Breast epithelium (tissue), 4 donors: Measurements from ENCODE around the gene PMP22. TPM values are rescaled to one million over a fixed set of nuclear protein-coding genes. Genes with fewer than 3 reads are reported as not detected.

Experiments used
- DNase-seq, 2 donors: peaks; one replicate each; pipeline ENCODE4 v3.0.0-alpha.2; 2019; ENCODE audit warnings: low spot score in 2 of 2
- H3K27ac ChIP-seq, 2 donors: fragments of 200-600 bp; sonication (generic) in 1 of 2; one replicate each; pipeline ENCODE4 v1.5.1; 2016 to 2019; ENCODE audit warnings: mild to moderate bottlenecking in 1 of 2
- H3K27me3 ChIP-seq, 2 donors: fragments of 200-600 bp; sonication (generic) in 1 of 2; one replicate each; pipeline versions ENCODE4 v1.5.1 to v1.6.0; 2017 to 2019; ENCODE audit warnings: control low read depth in 1 of 2, mild to moderate bottlenecking in 1 of 2
- H3K36me3 ChIP-seq: fragments of 200-600 bp; one replicate; pipeline ENCODE4 v1.5.1; 2019
- H3K4me1 ChIP-seq, 2 donors: fragments of 200-600 bp; sonication (generic); one replicate each; pipeline ENCODE4 v1.5.1; 2016 to 2019; ENCODE audit warnings: control low read depth in 1 of 2
- H3K4me3 ChIP-seq, 3 donors: fragments of 200-600 bp; sonication (generic); 1 replicate in 2 of 3; 2 replicates in 1 of 3; pipeline ENCODE4 v1.5.1; 2016 to 2019; ENCODE audit warnings: mild to moderate bottlenecking in 3 of 3, moderate library complexity in 2 of 3
- H3K9me3 ChIP-seq, 2 donors: fragments of 200-600 bp; sonication (generic) in 1 of 2; one replicate each; pipeline ENCODE4 v1.5.1; 2016 to 2019; ENCODE audit warnings: control low read depth in 1 of 2
- CTCF ChIP-seq, 3 donors: fragments of 450-650 bp; IDR thresholded peaks; one replicate each; pipeline ENCODE4 v1.5.1; 2016 to 2017; ENCODE audit warnings: antibody characterized with exemption in 3 of 3, mild to moderate bottlenecking in 3 of 3, moderate library complexity in 3 of 3
- POLR2A ChIP-seq: fragments of 450-650 bp; IDR thresholded peaks from one replicate; pipeline ENCODE4 v1.6.1; 2016; ENCODE audit warnings: antibody characterized with exemption, mild to moderate bottlenecking, moderate library complexity
- POLR2AphosphoS5 ChIP-seq, 3 donors: sonication (generic); formaldehyde crosslinking; IDR thresholded peaks; one replicate each; pipeline ENCODE4 v1.6.1; 2017; ENCODE audit warnings: antibody characterized with exemption in 3 of 3
- intact Hi-C: fragments of 100-400 bp; cut with DNase I; formaldehyde crosslinking; loops from one replicate; pipeline ENCODE4 v1.15.1; 2023; ENCODE audit warnings: low total_unique reads
- total RNA-seq, 3 donors: library from RNA; depleted of rRNA; stranded (reverse); fragments of >200 nt; gene quantifications; one replicate each; pipeline ENCODE4 v1.1.0, GENCODE V29; 2016

Gene PMP22
- total RNA-seq, 3 donors from 2014 or later = 114 to 478 (median 152) TPM

GRCh38 chr17:15291674-15292361 lies 26.7 kb upstream of the PMP22 start:
- Histone ChIP-seq H3K36me3 (no peaks in the 10 kb centered on the region), H3K4me3 (no peak overlapping the region), H3K4me1 (no peaks in the 10 kb centered on the region), H3K9me3 (no peaks in the 10 kb centered on the region), H3K27ac (no peak overlapping the region), H3K27me3 (no peaks in the 10 kb centered on the region)
- DNase-seq = no peak
- intact Hi-C loops = no loop called here
- TF ChIP-seq CTCF (IDR thresholded peaks at IDR 0.05) = no peak
- no peak for TF ChIP-seq POLR2A
- no peak for TF ChIP-seq POLR2AphosphoS5 (IDR thresholded peaks at IDR 0.05)

- Histone ChIP-seq H3K36me3 (no peaks in the 10 kb centered on the region), H3K27ac (no peak overlapping the region), H3K9me3 (no peaks in the 10 kb centered on the region), H3K27me3 (no peaks in the 10 kb centered on the region), H3K4me1 (no peaks in the 10 kb centered on the region), H3K4me3 (no peak overlapping the region)
- TF ChIP-seq CTCF (IDR thresholded peaks at IDR 0.05) = no peak
- TF ChIP-seq POLR2AphosphoS5 (IDR thresholded peaks at IDR 0.05) = no peak
- TF ChIP-seq POLR2A = no peak
- no peak for DNase-seq
- intact Hi-C loops = no loop called here
These were observed 25.5 kb upstream of the PMP22 start for GRCh38 chr17:15290605-15291004.

GRCh38 chr17:15289285-15290183 lies 24.4 kb upstream of the PMP22 start:
- Histone ChIP-seq H3K36me3 (no peaks in the 10 kb centered on the region), H3K4me3 (no peak overlapping the region), H3K4me1 (no peaks in the 10 kb centered on the region), H3K27me3 (no peaks in the 10 kb centered on the region), H3K9me3 (no peaks in the 10 kb centered on the region), H3K27ac (no peak overlapping the region)
- intact Hi-C loops = no loop called here
- TF ChIP-seq POLR2A (no peak), POLR2AphosphoS5 (IDR thresholded peaks at IDR 0.05) (no peak), CTCF (IDR thresholded peaks at IDR 0.05) (no peak)
- DNase-seq = no peak

- no peak for DNase-seq
- Histone ChIP-seq H3K36me3 (no peaks in the 10 kb centered on the region), H3K4me1 (no peaks in the 10 kb centered on the region), H3K27me3 (no peaks in the 10 kb centered on the region), H3K27ac (no peak overlapping the region), H3K9me3 (no peaks in the 10 kb centered on the region), H3K4me3 (no peak overlapping the region)
- no peak for TF ChIP-seq POLR2A
- no peak for TF ChIP-seq CTCF (IDR thresholded peaks at IDR 0.05)
- TF ChIP-seq POLR2AphosphoS5 (IDR thresholded peaks at IDR 0.05) = no peak
- intact Hi-C loops = no loop called here
These were observed 23.7 kb upstream of the PMP22 start for GRCh38 chr17:15288859-15289258.
